Measurements from ENCODE around the gene UBXN10. TPM values are rescaled to one million over a fixed set of nuclear protein-coding genes. Genes with fewer than 3 reads are reported as not detected.

Gene UBXN10
- total and polyA plus RNA-seq, 12 donors = 0.64 to 2.6 (median 1.5) TPM

- Histone ChIP-seq H3K27me3 (no peaks in the 10 kb centered on the region), H3K4me1 (replicated peaks in 1 of 2) (peaks cover 5 to 13% of the 10 kb centered on the region in 2 donors), H3K36me3 (replicated peaks in 1 of 2) (no peaks in the 10 kb centered on the region), H3K4me3 (no peak overlapping the region), H3K27ac (peak overlapping the region in 2 of 5 donors; percentile 56 to 76), H3K9me3 (replicated peaks in 1 of 3) (no peaks in the 10 kb centered on the region)
- WGBS, 4 donors = 45 to 89% (median 57%) methylated on average over 3 to 7 of the region's 7 CpGs
- TF ChIP-seq POLR2A (IDR thresholded peaks at IDR 0.05) (no peak), CTCF (IDR thresholded peaks at IDR 0.05) (peak in 2 of 6 experiments; percentile 15 to 25)
- DNase-seq = no peak
- intact Hi-C loops (cut with DNase I) = loop anchor here (2.0 to 5.0 kb wide), 3 partner anchors 50 to 234 kb away; partner anchors contain the start of gene PLA2G2E (in 1 of the 2)
Observed at GRCh38 chr1:20152599-20152930, 33.3 kb upstream of the UBXN10 start.

GRCh38 chr1:20153000-20153418 lies 32.9 kb upstream of the UBXN10 start:
- peaks cover 5 to 13% of the 10 kb centered on the region in 2 donors for H3K4me1 ChIP-seq (replicated peaks in 1 of 2)
- no peak for TF ChIP-seq CTCF (IDR thresholded peaks at IDR 0.05)
- no peak for TF ChIP-seq POLR2A (IDR thresholded peaks at IDR 0.05)
- no peak overlapping the region for H3K4me3 ChIP-seq
- H3K9me3 ChIP-seq (replicated peaks in 1 of 3) = no peaks in the 10 kb centered on the region
- H3K36me3 ChIP-seq (replicated peaks in 1 of 2) = no peaks in the 10 kb centered on the region
- peak overlapping the region in 2 of 5 donors; percentile 56 to 76 for H3K27ac ChIP-seq
- DNase-seq = peak in 4 of 7 donors; percentile 39 to 55 (median 43)
- intact Hi-C loops (cut with DNase I) = loop anchor here (2.0 to 5.0 kb wide), 3 partner anchors 51 to 234 kb away; partner anchors contain the start of gene PLA2G2E (in 1 of the 2)
- no peaks in the 10 kb centered on the region for H3K27me3 ChIP-seq
- WGBS, 4 donors = 38 to 76% (median 60%) methylated on average over 6 of the region's 6 CpGs

GRCh38 chr1:20154301-20154831 lies 31.5 kb upstream of the UBXN10 start:
- Histone ChIP-seq H3K27ac (peak overlapping the region in 2 of 5 donors; percentile 41 to 71), H3K27me3 (no peaks in the 10 kb centered on the region)

More at GRCh38 chr1:20154301-20154831, 31.5 kb upstream of the UBXN10 start:
- Histone ChIP-seq H3K4me1 (replicated peaks in 1 of 2) (peaks cover 5 to 13% of the 10 kb centered on the region in 2 donors), H3K36me3 (replicated peaks in 1 of 2) (no peaks in the 10 kb centered on the region), H3K4me3 (no peak overlapping the region), H3K9me3 (replicated peaks in 1 of 3) (no peaks in the 10 kb centered on the region)
- TF ChIP-seq CTCF (IDR thresholded peaks at IDR 0.05) = no peak
- no peak for TF ChIP-seq POLR2A (IDR thresholded peaks at IDR 0.05)
- DNase-seq = no peak
- intact Hi-C loops (cut with DNase I) = loop anchor here (5.0 kb wide), 2 partner anchors 52 to 232 kb away; partner anchors contain the start of gene PLA2G2E (in 1 of the 2)
- WGBS, 4 donors = 80 to 90% (median 83%) methylated on average over 13 to 18 of the region's 18 CpGs
